GM13977 (cell line): ENCODE data around the gene ANXA6.

ENCODE experiments used
- DNase-seq: peaks from one replicate; pipeline ENCODE4 v3.0.0; 2012; ENCODE audit warnings: low spot score
- in situ Hi-C: fragments of 300-500 bp; cut with MboI; formaldehyde crosslinking; loops from one replicate; pipeline ENCODE4 v1.12.0; 2022; ENCODE audit warnings: low sequenced_read_pairs, low pct_unique_long_range_greater_than_20kb, mixed read lengths, inconsistent platforms; ENCODE audit not compliant: unreplicated experiment
- TF ChIP-seq, protein P1 (sequence below): IDR thresholded peaks from 2 replicates; pipeline ENCODE4 v1.5.1; 2012; ENCODE audit warnings: mild to moderate bottlenecking, control low read depth; ENCODE audit not compliant: insufficient read depth; ENCODE audit errors: extremely low read depth, missing control alignments

ANXA6 gene

DNA sequence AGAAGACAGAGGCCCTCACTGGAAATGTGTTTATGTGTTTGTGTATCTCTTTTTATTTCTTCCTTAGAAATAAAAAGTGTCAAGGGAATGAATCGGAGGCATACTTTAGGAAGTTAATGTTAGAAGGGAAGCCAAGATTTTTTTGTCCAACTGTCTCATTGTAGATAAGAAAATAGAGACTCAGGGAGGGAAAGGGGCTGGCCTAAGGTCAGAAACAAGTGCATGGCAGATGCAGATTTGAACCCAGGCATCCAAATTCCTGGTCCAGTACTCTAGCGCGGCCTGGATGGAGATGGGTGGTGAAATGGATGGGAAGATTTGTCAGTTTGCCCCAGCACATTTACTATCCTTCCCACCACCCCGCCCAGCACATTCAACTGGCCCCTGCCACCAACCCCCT is 56.9 kb downstream of the ANXA6 start:
- in situ Hi-C loops = no loop called here
- DNase-seq = no peak

DNA sequence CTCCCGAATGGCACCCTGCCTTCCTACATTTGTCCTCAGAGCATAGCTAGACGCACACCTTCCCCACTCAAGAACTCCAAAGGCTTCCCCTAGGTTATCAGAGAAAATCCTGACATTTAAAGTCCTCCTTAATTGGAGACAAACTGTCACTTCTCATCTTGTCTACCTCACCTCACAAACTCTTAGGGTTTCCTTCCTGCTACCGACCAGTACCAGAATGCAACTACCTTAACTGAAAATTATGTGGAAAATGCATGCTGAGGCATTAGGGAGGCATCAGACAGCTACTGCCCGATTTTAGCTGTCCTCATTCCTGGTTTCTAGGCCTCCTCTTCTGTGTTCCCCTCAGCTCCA is 58.8 kb downstream of the ANXA6 start:
- in situ Hi-C loops = no loop called here
- TF ChIP-seq, protein P1, sequence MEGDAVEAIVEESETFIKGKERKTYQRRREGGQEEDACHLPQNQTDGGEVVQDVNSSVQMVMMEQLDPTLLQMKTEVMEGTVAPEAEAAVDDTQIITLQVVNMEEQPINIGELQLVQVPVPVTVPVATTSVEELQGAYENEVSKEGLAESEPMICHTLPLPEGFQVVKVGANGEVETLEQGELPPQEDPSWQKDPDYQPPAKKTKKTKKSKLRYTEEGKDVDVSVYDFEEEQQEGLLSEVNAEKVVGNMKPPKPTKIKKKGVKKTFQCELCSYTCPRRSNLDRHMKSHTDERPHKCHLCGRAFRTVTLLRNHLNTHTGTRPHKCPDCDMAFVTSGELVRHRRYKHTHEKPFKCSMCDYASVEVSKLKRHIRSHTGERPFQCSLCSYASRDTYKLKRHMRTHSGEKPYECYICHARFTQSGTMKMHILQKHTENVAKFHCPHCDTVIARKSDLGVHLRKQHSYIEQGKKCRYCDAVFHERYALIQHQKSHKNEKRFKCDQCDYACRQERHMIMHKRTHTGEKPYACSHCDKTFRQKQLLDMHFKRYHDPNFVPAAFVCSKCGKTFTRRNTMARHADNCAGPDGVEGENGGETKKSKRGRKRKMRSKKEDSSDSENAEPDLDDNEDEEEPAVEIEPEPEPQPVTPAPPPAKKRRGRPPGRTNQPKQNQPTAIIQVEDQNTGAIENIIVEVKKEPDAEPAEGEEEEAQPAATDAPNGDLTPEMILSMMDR = no peak
- no peak for DNase-seq

More for the DNA sequence above, 56.9 kb downstream of the ANXA6 start:
- TF ChIP-seq, protein P1 = no peak

DNA sequence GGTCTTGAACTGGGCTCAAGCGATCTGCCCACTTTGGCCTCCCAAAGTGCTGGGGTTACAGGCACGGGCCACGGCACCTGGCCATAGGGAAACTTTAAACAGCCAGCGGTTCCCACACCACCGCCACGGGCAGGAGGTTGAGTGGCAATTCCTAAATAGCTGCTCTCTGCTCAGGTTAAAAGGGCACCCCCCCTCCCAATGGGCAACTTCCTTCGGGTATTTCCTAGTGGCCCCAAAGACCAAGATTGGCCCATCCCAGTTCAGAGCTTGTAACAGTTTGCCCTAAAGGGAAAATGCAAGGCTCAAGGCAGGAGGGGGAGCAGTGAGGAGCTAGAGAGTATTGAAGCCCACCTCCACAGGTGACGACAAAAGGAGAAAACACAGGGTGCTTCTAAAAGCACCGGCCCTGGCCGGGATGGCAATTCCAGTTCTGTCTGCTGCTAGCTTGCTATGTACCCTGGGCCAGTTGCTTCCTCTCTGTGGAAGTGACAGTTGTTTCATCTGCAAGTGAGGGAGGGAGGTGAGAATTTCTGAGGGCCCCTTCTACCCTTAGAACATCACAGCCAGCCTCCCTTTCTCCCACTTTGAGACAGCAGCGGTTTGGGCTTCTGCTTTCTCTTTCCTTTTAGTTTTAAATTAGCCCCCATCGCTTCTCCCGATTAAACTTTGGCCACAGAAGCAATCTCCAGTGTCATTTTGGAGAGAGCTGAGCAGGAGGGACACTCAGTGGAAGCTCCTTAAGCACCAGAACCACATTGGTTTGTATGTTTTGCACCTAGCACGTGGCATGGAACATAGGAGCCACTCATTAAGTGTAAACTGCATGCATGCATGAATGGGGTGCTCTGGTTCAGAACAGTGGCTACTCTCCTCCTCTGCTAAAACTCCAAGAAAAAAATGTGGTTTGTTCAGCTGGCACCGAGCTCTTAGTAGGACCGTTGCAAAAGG is 59.5 kb downstream of the ANXA6 start:
- DNase-seq = peak; percentile 74
- TF ChIP-seq, protein P1 = no peak
- in situ Hi-C loops = no loop called here

DNA sequence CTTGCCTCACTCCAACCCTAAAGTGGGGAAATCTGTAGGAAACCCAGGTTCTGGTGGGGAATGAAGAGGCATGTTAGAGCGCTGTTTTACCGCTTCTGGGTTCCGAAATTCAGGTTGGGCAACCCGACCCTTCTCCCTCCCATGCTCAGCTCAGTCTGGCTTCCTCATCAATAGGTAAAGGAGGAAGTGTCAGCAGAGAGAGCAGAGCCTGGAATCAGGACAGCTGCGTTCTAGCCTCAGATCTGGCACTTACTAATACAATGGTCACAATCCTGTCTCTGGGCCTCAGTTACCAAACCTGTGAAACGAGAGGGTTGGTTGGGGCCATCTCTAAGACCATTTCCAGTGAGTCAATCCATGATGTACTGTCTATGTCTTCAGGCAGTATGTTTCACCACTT is 60.5 kb downstream of the ANXA6 start:
- TF ChIP-seq, protein P1 = no peak
- DNase-seq = no peak
- in situ Hi-C loops = no loop called here

DNA sequence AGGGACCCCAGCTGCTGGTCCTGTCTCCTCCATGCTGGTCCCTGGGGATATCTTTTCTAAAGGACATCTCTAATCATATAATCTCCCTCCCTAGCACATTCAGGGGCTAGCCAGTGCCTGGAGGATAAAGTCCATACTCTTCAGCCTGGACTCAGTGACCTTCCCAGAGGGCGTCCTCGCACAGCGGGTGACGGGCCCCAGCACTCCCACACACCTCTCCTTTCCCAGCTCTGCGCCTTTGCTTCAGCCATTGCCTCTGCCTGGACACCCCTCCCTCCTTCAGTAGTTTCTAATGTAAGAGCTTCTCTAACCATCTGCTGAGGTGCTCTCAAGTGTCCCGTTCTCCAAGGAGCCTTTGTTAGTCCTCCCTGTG is 61.6 kb downstream of the ANXA6 start:
- in situ Hi-C loops = no loop called here
- TF ChIP-seq, protein P1 = no peak
- DNase-seq = no peak

DNA sequence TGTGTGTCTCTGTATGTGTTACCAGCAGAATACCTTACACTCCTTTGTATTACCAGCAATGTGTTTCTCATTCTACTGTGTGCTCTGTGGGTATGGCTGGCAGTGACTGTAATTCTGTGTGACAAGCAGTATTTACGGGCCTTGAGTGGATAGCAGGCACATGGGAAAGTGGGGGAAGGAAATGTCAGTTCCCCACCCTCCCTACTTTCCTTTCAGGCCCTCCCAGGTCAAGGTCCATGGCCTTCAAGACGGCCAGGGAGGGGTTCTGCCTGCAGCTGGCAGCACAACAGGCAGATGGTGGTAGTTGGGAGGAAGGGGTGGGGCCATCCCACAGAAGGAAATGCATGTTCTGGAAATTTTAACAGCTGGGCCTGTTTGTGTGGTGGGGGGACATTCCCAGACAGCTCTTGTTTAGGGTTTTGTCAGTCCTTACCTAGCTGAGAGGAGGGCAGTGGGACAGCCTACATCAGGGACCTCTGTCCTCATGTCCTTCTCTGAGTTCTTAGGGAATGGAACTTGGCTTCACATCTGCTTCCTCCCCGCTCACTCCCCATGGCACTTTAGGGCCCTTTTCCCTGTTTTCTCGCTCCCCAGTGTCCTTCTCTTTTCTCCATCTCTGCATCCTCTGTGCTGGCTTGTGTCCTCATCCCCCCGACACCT is 62.1 kb downstream of the ANXA6 start:
- TF ChIP-seq, protein P1 = no peak
- DNase-seq = no peak
- in situ Hi-C loops = no loop called here
